Measurements from ENCODE around the gene MCRS1. TPM values are rescaled to one million over a fixed set of nuclear protein-coding genes. Genes with fewer than 3 reads are reported as not detected.

Gene MCRS1
- total and polyA plus RNA-seq, 2 donors (not counting 3 experiments of a cell fraction or from before 2014, with no cell fraction given), result 71.1 to 99.3 TPM

DNA sequence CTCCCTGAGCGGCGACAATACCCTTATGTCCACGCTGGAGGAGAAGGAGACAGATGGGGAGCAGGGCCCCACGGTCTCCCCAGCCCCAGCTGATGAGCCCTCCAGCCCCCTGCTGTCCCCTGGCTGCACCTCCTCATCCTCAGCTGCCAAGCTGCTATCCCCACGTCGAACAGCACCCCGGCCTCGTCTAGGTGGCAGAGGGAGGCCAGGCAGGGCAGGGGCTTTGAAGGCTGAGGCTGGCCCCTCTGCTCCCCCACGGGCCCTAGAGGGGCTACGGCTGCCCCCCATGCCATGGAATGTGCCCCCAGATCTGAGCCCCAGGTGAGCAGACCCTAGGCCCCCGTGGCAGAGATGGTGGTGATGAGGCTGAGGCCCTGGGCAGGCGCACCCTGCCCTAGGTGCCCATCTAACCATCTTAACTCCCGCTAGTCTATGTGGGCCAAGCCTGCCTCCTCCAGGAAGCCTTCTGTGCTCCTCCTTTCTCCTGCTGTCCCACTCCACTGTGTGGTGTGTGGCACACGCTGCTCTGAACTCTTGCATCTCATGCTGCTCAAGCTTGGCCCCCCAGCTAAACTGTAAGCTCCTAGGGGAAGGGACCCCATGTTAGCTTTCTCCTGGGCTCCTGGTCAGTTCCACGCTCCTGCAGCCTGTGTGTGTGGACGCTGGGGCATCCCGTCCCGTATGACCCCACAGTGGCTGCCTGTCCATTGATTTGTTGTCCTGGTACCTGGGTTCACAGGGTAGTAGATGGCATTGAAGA, 12.1 kb downstream of the MCRS1 start:
- no peak for FAIRE-seq

More for the DNA sequence above, 12.1 kb downstream of the MCRS1 start:
- Histone ChIP-seq H4K20me1 (replicated peaks; ENCODE audit: control insufficient read depth, extremely low read depth, insufficient read depth, low read length) (no peaks in the 10 kb centered on the region), H3K4me1 (ENCODE audit: control insufficient read depth, extremely low read depth, insufficient read depth, low read length) (no peaks in the 10 kb centered on the region), H3K4me2 (ENCODE audit: insufficient read depth, low read length) (no peak overlapping the region), H2AFZ (ENCODE audit: low read depth, low read length) (no peak overlapping the region), H3K4me3 (replicated peaks in 1 of 3; ENCODE audit: insufficient read depth in 1 of 3, low read depth in 1 of 3, low read length in 3 of 3) (no peak overlapping the region), H3K9me1 (replicated peaks; ENCODE audit: control insufficient read depth, extremely low read depth, insufficient read depth, low read length) (no peaks in the 10 kb centered on the region), H3K79me2 (ENCODE audit: control insufficient read depth, insufficient read depth, low read length) (no peaks in the 10 kb centered on the region), H3K9me3 (replicated peaks; ENCODE audit: control insufficient read depth, insufficient read depth, low read length) (no peaks in the 10 kb centered on the region), H3K36me3 (ENCODE audit: control insufficient read depth in 2 of 2, extremely low read depth in 1 of 2, insufficient read depth in 2 of 2, low read length in 2 of 2) (peaks cover 2 to 28% of the 10 kb centered on the region in 2 experiments), H3K27me3 (ENCODE audit: control insufficient read depth in 2 of 2, insufficient read depth in 2 of 2, low read length in 2 of 2) (no peaks in the 10 kb centered on the region), H3K27ac (ENCODE audit: insufficient read depth, low read depth, low read length) (no peak overlapping the region), H3K9ac (replicated peaks; ENCODE audit: extremely low read depth, insufficient read depth, low read length) (no peak overlapping the region)
- POLR2A ChIA-PET, result no interaction called here
- dilution Hi-C loops (cut with MboI; ENCODE audit: extremely low pct_ligation_motif_present, low sequenced_read_pairs), result no loop called here
- TF ChIP-seq JUN (IDR thresholded peaks at IDR 0.05; ENCODE audit: borderline replicate concordance, insufficient read depth, insufficient read length, low read depth) (no peak), MYC (IDR thresholded peaks at IDR 0.05; ENCODE audit: low read depth, low read length) (no peak), POLR2A (IDR thresholded peaks at IDR 0.05; ENCODE audit: low read depth, low read length) (no peak), MAX (IDR thresholded peaks at IDR 0.05; ENCODE audit: insufficient read depth, insufficient read length) (no peak), EZH2 (IDR thresholded peaks at IDR 0.05; ENCODE audit: borderline replicate concordance, low read depth, low read length, severe bottlenecking) (no peak), FOS (IDR thresholded peaks at IDR 0.05; ENCODE audit: borderline replicate concordance, insufficient read depth, low read length) (no peak), GATA2 (IDR thresholded peaks at IDR 0.05; ENCODE audit: insufficient read depth, insufficient read length, low read depth, low read length) (no peak), POLR2AphosphoS5 (IDR thresholded peaks at IDR 0.05; ENCODE audit: insufficient read depth, low read depth, low read length) (no peak)
- TF ChIP-seq, protein P1, sequence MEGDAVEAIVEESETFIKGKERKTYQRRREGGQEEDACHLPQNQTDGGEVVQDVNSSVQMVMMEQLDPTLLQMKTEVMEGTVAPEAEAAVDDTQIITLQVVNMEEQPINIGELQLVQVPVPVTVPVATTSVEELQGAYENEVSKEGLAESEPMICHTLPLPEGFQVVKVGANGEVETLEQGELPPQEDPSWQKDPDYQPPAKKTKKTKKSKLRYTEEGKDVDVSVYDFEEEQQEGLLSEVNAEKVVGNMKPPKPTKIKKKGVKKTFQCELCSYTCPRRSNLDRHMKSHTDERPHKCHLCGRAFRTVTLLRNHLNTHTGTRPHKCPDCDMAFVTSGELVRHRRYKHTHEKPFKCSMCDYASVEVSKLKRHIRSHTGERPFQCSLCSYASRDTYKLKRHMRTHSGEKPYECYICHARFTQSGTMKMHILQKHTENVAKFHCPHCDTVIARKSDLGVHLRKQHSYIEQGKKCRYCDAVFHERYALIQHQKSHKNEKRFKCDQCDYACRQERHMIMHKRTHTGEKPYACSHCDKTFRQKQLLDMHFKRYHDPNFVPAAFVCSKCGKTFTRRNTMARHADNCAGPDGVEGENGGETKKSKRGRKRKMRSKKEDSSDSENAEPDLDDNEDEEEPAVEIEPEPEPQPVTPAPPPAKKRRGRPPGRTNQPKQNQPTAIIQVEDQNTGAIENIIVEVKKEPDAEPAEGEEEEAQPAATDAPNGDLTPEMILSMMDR (IDR thresholded peaks at IDR 0.05; ENCODE audit: extremely low read depth in 1 of 2, insufficient read depth in 1 of 2, low read depth in 1 of 2, low read length in 2 of 2), result no peak
- intact Hi-C loops (cut with micrococcal nuclease), result no loop called here
- no peak for DNase-seq (ENCODE audit: low read depth, low spot score)
- CTCF ChIA-PET, result interaction anchor here (0.6 to 6.9 kb wide), 8 partner anchors 9 to 224 kb away, joined by 3 to 44 read pairs (median 4); no protein-coding TSS in a partner anchor
- BruUV-seq (replicated peaks), result no TSS peak
